GM23338 (cell line): ENCODE results near the gene ZZZ3. TPM values are rescaled to one million over a fixed set of nuclear protein-coding genes. Genes with fewer than 3 reads are reported as not detected.
"Not testable (repeated sequence)": the region's sequence is repeated elsewhere in the genome, so short reads cannot be mapped to it uniquely, and the experiment has no call there.

Experiments
- ATAC-seq: fragments of 200-7000 bp; cut with Tn5 transposase; 3 replicates; pipeline ENCODE4 v1.9.1; 2020
- DNase-seq: peaks from one replicate; pipeline ENCODE4 v3.0.0-alpha.2; 2015; ENCODE audit warnings: low spot score
- H2AFZ ChIP-seq: fragments of 200-600 bp; sonication (generic); 2 replicates; pipeline ENCODE4 v1.8.0; 2016; ENCODE audit warnings: antibody characterized with exemption, mild to moderate bottlenecking, moderate library complexity
- H3F3A ChIP-seq: fragments of 200-600 bp; sonication (generic); replicated peaks from 2 replicates; pipeline ENCODE4 v1.8.0; 2017; ENCODE audit warnings: antibody characterized with exemption, mixed run types, low read depth
- H3K27ac ChIP-seq: fragments of 200-600 bp; sonication (generic); 2 replicates; pipeline ENCODE4 v1.6.1; 2016; ENCODE audit warnings: low read depth
- H3K27me3 ChIP-seq: fragments of 200-600 bp; sonication (generic); 2 replicates; pipeline ENCODE4 v1.8.0; 2016; ENCODE audit warnings: mild to moderate bottlenecking, mixed run types, moderate library complexity; ENCODE audit not compliant: insufficient read depth
- H3K36me3 ChIP-seq: fragments of 200-600 bp; sonication (generic); 2 replicates; pipeline ENCODE4 v1.8.0; 2016; ENCODE audit warnings: mild to moderate bottlenecking; ENCODE audit not compliant: insufficient read depth
- H3K4me1 ChIP-seq: fragments of 200-600 bp; sonication (generic); 2 replicates; pipeline ENCODE4 v1.8.0; 2016; ENCODE audit warnings: mild to moderate bottlenecking, moderate library complexity; ENCODE audit not compliant: insufficient read depth
- H3K4me2 ChIP-seq: fragments of 200-600 bp; sonication (generic); 2 replicates; pipeline ENCODE4 v1.7.1; 2017; ENCODE audit warnings: mixed run types
- H3K4me3 ChIP-seq: fragments of 200-600 bp; sonication (generic); 2 replicates; pipeline ENCODE4 v1.6.1; 2016; ENCODE audit warnings: mixed run types
- H3K79me2 ChIP-seq: fragments of 200-600 bp; sonication (generic); replicated peaks from 2 replicates; pipeline ENCODE4 v1.8.0; 2017; ENCODE audit warnings: mild to moderate bottlenecking; ENCODE audit not compliant: insufficient read depth
- H3K9me2 ChIP-seq: fragments of 200-600 bp; sonication (generic); 2 replicates; pipeline ENCODE4 v1.8.0; 2017; ENCODE audit not compliant: insufficient read depth
- H4K20me1 ChIP-seq: fragments of 200-600 bp; sonication (generic); replicated peaks from 2 replicates; pipeline ENCODE4 v1.8.0; 2017; ENCODE audit warnings: mild to moderate bottlenecking; ENCODE audit not compliant: insufficient read depth
- H3K27ac Mint-ChIP-seq: 2 replicates; pipeline ENCODE4 v1.8.0; 2020; ENCODE audit warnings: inconsistent platforms, mild to moderate bottlenecking, moderate library complexity, mixed read lengths
- H3K27me3 Mint-ChIP-seq: 3 replicates; pipeline ENCODE4 v1.8.0; 2022; ENCODE audit warnings: low read depth, mild to moderate bottlenecking, moderate library complexity, mixed read lengths, inconsistent platforms; ENCODE audit not compliant: insufficient read depth, poor library complexity
- H3K36me3 Mint-ChIP-seq: 3 replicates; pipeline ENCODE4 v1.8.0; 2021; ENCODE audit warnings: low read depth, mild to moderate bottlenecking, inconsistent platforms, moderate library complexity, mixed read lengths
- H3K4me1 Mint-ChIP-seq: 3 replicates; pipeline ENCODE4 v1.8.0; 2020; ENCODE audit warnings: mild to moderate bottlenecking, inconsistent platforms, mixed read lengths
- H3K4me3 Mint-ChIP-seq: 3 replicates; pipeline ENCODE4 v1.8.0; 2021; ENCODE audit warnings: moderate library complexity, mild to moderate bottlenecking, inconsistent platforms, mixed read lengths
- H3K9me3 Mint-ChIP-seq: 3 replicates; pipeline ENCODE4 v1.8.0; 2020; ENCODE audit warnings: moderate library complexity, mild to moderate bottlenecking, inconsistent platforms, mixed read lengths
- CTCF ChIP-seq, 2 experiments: fragments of 200-600 bp in 1 of 2; sonication (generic) in 1 of 2; conservative IDR thresholded peaks; 2 replicates each; pipeline versions ENCODE4 v1.5.1 to v1.6.1; 2016 to 2017; ENCODE audit warnings: antibody characterized with exemption in 2 of 2, low read depth in 2 of 2, mild to moderate bottlenecking in 2 of 2, moderate library complexity in 1 of 2
- EZH2phosphoT487 ChIP-seq: fragments of 200-600 bp; sonication (generic); IDR thresholded peaks from one replicate; pipeline ENCODE4 v1.8.1; 2018; ENCODE audit warnings: antibody characterized with exemption; ENCODE audit not compliant: unreplicated experiment
- JUNB ChIP-seq: IDR thresholded peaks from one replicate; pipeline ENCODE4 v1.6.1; 2016; ENCODE audit warnings: antibody characterized with exemption; ENCODE audit not compliant: unreplicated experiment
- POLR2AphosphoS5 ChIP-seq: IDR thresholded peaks from 2 replicates; pipeline ENCODE4 v1.6.1; 2016; ENCODE audit warnings: antibody characterized with exemption, low read depth
- REST ChIP-seq: IDR thresholded peaks from one replicate; pipeline ENCODE4 v1.6.1; 2018; ENCODE audit warnings: antibody characterized with exemption; ENCODE audit not compliant: unreplicated experiment
- STAT1 ChIP-seq: IDR thresholded peaks from one replicate; pipeline ENCODE4 v1.6.1; 2016; ENCODE audit warnings: antibody characterized with exemption; ENCODE audit not compliant: unreplicated experiment
- polyA plus RNA-seq: library from polyadenylated mRNA; unstranded; fragments of >200 nt; fragmentation: Nextera tagmentation; extraction: Ambion mirVana; gene quantifications from 2 replicates; pipeline ENCODE4 v1.2.1, GENCODE V29; 2016
- total RNA-seq: library from RNA; depleted of rRNA; stranded (reverse); fragments of >200 nt; shearing (Covaris generic); gene quantifications from 2 replicates; pipeline ENCODE4 v1.2.3, GENCODE V29; 2014

Gene ZZZ3
- total and polyA plus RNA-seq, 2 experiments from 2014 or later, result 33.4 to 107 TPM

GRCh38 chr1:77678660-77679610 is 3.5 kb downstream of the ZZZ3 start:
- no peak for TF ChIP-seq JUNB
- TF ChIP-seq STAT1, result no peak
- TF ChIP-seq REST, result no peak
- TF ChIP-seq POLR2AphosphoS5, result no peak
- no peak for TF ChIP-seq CTCF (conservative IDR thresholded peaks at IDR 0.05; ENCODE audit: low read depth in 2 of 2)
- TF ChIP-seq EZH2phosphoT487, result no peak
- ATAC-seq (no peak), DNase-seq (no peak)
- H3K36me3 Mint-ChIP-seq, result peaks cover 4% of the 10 kb centered on the region; the same call in 2 of the 3 replicates
- H3K27me3 Mint-ChIP-seq, result peaks cover 10% of the 10 kb centered on the region
- no peak overlapping the region for H3K4me3 Mint-ChIP-seq
- no peak overlapping the region for H3K4me3 ChIP-seq
- peaks cover 5% of the 10 kb centered on the region for H3F3A ChIP-seq
- no peaks in the 10 kb centered on the region for H3K9me3 Mint-ChIP-seq
- H3K4me1 Mint-ChIP-seq, result peaks cover 19% of the 10 kb centered on the region
- no peak overlapping the region for H3K27ac Mint-ChIP-seq
- no peaks in the 10 kb centered on the region for H3K9me2 ChIP-seq
- H2AFZ ChIP-seq, result no peak overlapping the region
- H3K27ac ChIP-seq, result no peak overlapping the region
- H3K4me1 ChIP-seq, result peaks cover 10% of the 10 kb centered on the region
- no peak overlapping the region for H3K4me2 ChIP-seq
- no peaks in the 10 kb centered on the region for H3K27me3 ChIP-seq
- H4K20me1 ChIP-seq, result peaks cover 14% of the 10 kb centered on the region
- H3K79me2 ChIP-seq, result peaks cover 84% of the 10 kb centered on the region
- H3K36me3 ChIP-seq, result no peaks in the 10 kb centered on the region

DNA sequence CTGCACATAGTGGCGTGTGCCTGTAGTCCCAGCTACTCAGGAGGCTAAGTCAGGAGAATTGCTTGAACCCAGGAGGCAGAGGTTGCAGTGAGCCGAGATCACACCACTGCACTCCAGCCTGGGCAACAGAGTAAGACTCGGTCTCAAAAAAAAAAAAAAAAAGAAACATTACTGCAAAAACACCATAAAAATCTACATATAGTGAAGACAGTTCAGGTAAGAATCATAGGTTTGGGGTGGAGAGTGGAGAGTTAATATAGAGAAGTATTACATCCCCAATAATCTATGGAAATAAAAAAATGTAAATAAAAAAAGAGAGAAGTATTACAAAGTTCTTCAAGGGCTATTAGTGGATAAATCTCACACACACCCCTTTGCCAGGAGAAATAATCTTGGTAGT is 7.7 kb downstream of the ZZZ3 start:
- not testable (repeated sequence) for H3K27me3 ChIP-seq, H3K36me3 Mint-ChIP-seq, H3K4me3 ChIP-seq, H3K4me3 Mint-ChIP-seq, H3K9me3 Mint-ChIP-seq, ATAC-seq, DNase-seq, H2AFZ ChIP-seq, H3K27ac Mint-ChIP-seq, H3K4me2 ChIP-seq, H3K36me3 ChIP-seq, H3K9me2 ChIP-seq, H3K27me3 Mint-ChIP-seq, H3F3A ChIP-seq, H3K27ac ChIP-seq
- Histone ChIP-seq H4K20me1 (peaks cover 24% of the 10 kb centered on the region), H3K79me2 (peaks cover 100% of the 10 kb centered on the region), H3K4me1 (peaks cover 17% of the 10 kb centered on the region)
- H3K4me1 Mint-ChIP-seq, result peaks cover 37% of the 10 kb centered on the region
